WTC11 (cell line): ENCODE data around the gene FRMD5. TPM values are rescaled to one million over a fixed set of nuclear protein-coding genes. Genes with fewer than 3 reads are reported as not detected.

Experiments used
- ATAC-seq: fragments of 200-7000 bp; cut with Tn5 transposase; 2 replicates; pipeline ENCODE4 v1.10.0; 2021; ENCODE audit warnings: mild to moderate bottlenecking, moderate library complexity
- CTCF ChIA-PET: fragments of 300-600 bp; sonication (Branson Sonifier 250); formaldehyde crosslinking; loops from one replicate; lab custom pipeline; 2021; ENCODE audit warnings: antibody characterized with exemption; lab: Charles Lee
- POLR2A ChIA-PET: fragments of 350-600 bp; sonication (Branson Sonifier 250); formaldehyde crosslinking; loops from one replicate; lab custom pipeline; 2021; ENCODE audit warnings: antibody characterized with exemption; lab: Charles Lee
- DNase-seq: peaks from one replicate; pipeline ENCODE4 v3.0.0; 2021; ENCODE audit warnings: low spot score
- H3K27ac Mint-ChIP-seq: 2 replicates; pipeline ENCODE4 v1.8.0; 2021; ENCODE audit warnings: mixed read lengths
- H3K27me3 Mint-ChIP-seq: 2 replicates; pipeline ENCODE4 v1.8.0; 2021; ENCODE audit warnings: low read depth, mild to moderate bottlenecking, moderate library complexity, mixed read lengths
- H3K36me3 Mint-ChIP-seq: 2 replicates; pipeline ENCODE4 v1.8.0; 2021; ENCODE audit warnings: mixed read lengths
- H3K4me1 Mint-ChIP-seq: 2 replicates; pipeline ENCODE4 v1.8.0; 2022; ENCODE audit warnings: mixed read lengths
- H3K4me3 Mint-ChIP-seq: 2 replicates; pipeline ENCODE4 v1.8.0; 2021; ENCODE audit warnings: mild to moderate bottlenecking, moderate library complexity, mixed read lengths
- H3K9me3 Mint-ChIP-seq: 2 replicates; pipeline ENCODE4 v1.8.0; 2021; ENCODE audit warnings: mixed read lengths
- ATF1 ChIP-seq: sonication (generic); formaldehyde crosslinking; IDR thresholded peaks from 2 replicates; pipeline ENCODE4 v1.8.1; 2023; ENCODE audit warnings: mild to moderate bottlenecking, moderate library complexity, missing genetic modification reagents
- CREB1 ChIP-seq: sonication (generic); formaldehyde crosslinking; IDR thresholded peaks from 2 replicates; pipeline ENCODE4 v1.8.0; 2023; ENCODE audit warnings: mild to moderate bottlenecking, missing genetic modification reagents
- FOXP1 ChIP-seq: sonication (generic); formaldehyde crosslinking; IDR thresholded peaks from 2 replicates; pipeline ENCODE4 v1.8.0; 2022; ENCODE audit warnings: missing genetic modification reagents, mild to moderate bottlenecking, moderate library complexity, borderline replicate concordance
- GRHL2 ChIP-seq: fragments of 250-450 bp; sonication (Bioruptor Pico); IDR thresholded peaks from 2 replicates; pipeline ENCODE4 v1.8.0; 2022; ENCODE audit warnings: mild to moderate bottlenecking, moderate library complexity; ENCODE audit not compliant: insufficient replicate concordance, severe bottlenecking
- JUN ChIP-seq: sonication (generic); formaldehyde crosslinking; IDR thresholded peaks from 2 replicates; pipeline ENCODE4 v1.8.0; 2023; ENCODE audit warnings: mild to moderate bottlenecking, missing genetic modification reagents
- SMAD3 ChIP-seq: sonication (generic); formaldehyde crosslinking; IDR thresholded peaks from 2 replicates; pipeline ENCODE4 v1.8.0; 2022; ENCODE audit warnings: missing genetic modification reagents, mild to moderate bottlenecking, borderline replicate concordance
- SMAD4 ChIP-seq: sonication (generic); formaldehyde crosslinking; IDR thresholded peaks from 2 replicates; pipeline ENCODE4 v1.8.0; 2022; ENCODE audit warnings: mild to moderate bottlenecking, missing genetic modification reagents
- SOX15 ChIP-seq: fragments of 250-450 bp; sonication (Bioruptor Pico); IDR thresholded peaks from 2 replicates; pipeline ENCODE4 v1.9.0; 2021; ENCODE audit warnings: mild to moderate bottlenecking
- TEAD4 ChIP-seq: sonication (generic); formaldehyde crosslinking; IDR thresholded peaks from 2 replicates; pipeline ENCODE4 v1.8.0; 2022; ENCODE audit warnings: mild to moderate bottlenecking, missing genetic modification reagents
- ZBTB21 ChIP-seq: sonication (generic); formaldehyde crosslinking; IDR thresholded peaks from 2 replicates; pipeline ENCODE4 v1.8.1; 2023; ENCODE audit warnings: mild to moderate bottlenecking, missing genetic modification reagents, borderline replicate concordance
- ZNF423 ChIP-seq: fragments of 250-450 bp; sonication (Bioruptor Pico); IDR thresholded peaks from 2 replicates; pipeline ENCODE4 v2.1.2; 2022; ENCODE audit warnings: mild to moderate bottlenecking, moderate library complexity
- total RNA-seq: library from RNA; stranded (reverse); gene quantifications from 3 replicates; pipeline ENCODE4 v1.2.3, GENCODE V29; 2021
- TF ChIP-seq, protein P1 (sequence below): fragments of 250-450 bp; sonication (Bioruptor Pico); IDR thresholded peaks from 2 replicates; pipeline ENCODE4 v1.9.0; 2021; ENCODE audit warnings: mild to moderate bottlenecking
- TF ChIP-seq, protein P2 (sequence below): sonication (generic); formaldehyde crosslinking; IDR thresholded peaks from 2 replicates; pipeline ENCODE4 v1.8.1; 2022; ENCODE audit warnings: mild to moderate bottlenecking, missing genetic modification reagents, moderate library complexity, borderline replicate concordance
- TF ChIP-seq, protein P3 (sequence below): fragments of 250-450 bp; sonication (Bioruptor Pico); IDR thresholded peaks from 2 replicates; pipeline ENCODE4 v1.8.0; 2021; ENCODE audit warnings: mild to moderate bottlenecking
- TF ChIP-seq, protein P4 (sequence below): fragments of 200-600 bp; IDR thresholded peaks from 2 replicates; pipeline ENCODE4 v1.8.0; 2022; ENCODE audit warnings: antibody characterized with exemption
- TF ChIP-seq, protein P5 (sequence below): sonication (generic); formaldehyde crosslinking; conservative IDR thresholded peaks from 2 replicates; pipeline ENCODE4 v1.8.1; 2023; ENCODE audit warnings: mild to moderate bottlenecking, low read depth, missing genetic modification reagents, moderate library complexity
- TF ChIP-seq, protein P6 (sequence below): sonication (generic); formaldehyde crosslinking; IDR thresholded peaks from 2 replicates; pipeline ENCODE4 v1.8.0; 2022; ENCODE audit warnings: mild to moderate bottlenecking, missing genetic modification reagents
- TF ChIP-seq, protein P7 (sequence below): sonication (generic); formaldehyde crosslinking; IDR thresholded peaks from 2 replicates; pipeline ENCODE4 v1.8.0; 2023; ENCODE audit warnings: mild to moderate bottlenecking, missing genetic modification reagents

Gene FRMD5
- total RNA-seq, 1 experiment from 2014 or later = 14.1 TPM

DNA sequence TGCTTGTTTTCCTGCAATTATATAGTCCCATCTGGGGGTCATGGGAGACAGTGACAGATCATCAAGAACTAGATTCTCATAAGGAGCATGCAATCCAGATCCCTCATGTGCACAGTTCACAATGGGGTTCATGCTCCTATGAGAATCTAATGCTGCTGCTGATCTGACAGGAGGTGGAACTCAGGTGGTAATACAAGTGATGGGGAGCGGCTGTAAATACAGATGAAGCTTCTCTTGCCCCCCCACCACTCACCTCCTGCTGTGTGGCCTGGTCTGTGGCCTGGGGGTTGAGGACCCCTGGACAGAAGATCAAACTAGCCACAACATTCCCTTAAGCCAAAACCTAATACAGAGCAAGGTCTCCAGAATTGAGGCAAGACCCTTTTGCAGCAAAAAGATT is 207.1 kb downstream of the FRMD5 start:
- H3K27ac Mint-ChIP-seq = no peak overlapping the region
- peaks cover 5% of the 10 kb centered on the region; the same call in 1 of the 2 replicates for H3K9me3 Mint-ChIP-seq
- peaks cover 10% of the 10 kb centered on the region; the same call in 1 of the 2 replicates for H3K36me3 Mint-ChIP-seq
- no peaks in the 10 kb centered on the region for H3K27me3 Mint-ChIP-seq
- TF ChIP-seq JUN (CRISPR knock-in tag) (no peak), SMAD3 (CRISPR knock-in tag) (no peak), ZNF423 (CRISPR knock-in tag) (peak; percentile 40; the same call in 1 of the 2 replicates), ZBTB21 (CRISPR knock-in tag) (no peak), SMAD4 (CRISPR knock-in tag) (no peak)
- TF ChIP-seq, protein P1, sequence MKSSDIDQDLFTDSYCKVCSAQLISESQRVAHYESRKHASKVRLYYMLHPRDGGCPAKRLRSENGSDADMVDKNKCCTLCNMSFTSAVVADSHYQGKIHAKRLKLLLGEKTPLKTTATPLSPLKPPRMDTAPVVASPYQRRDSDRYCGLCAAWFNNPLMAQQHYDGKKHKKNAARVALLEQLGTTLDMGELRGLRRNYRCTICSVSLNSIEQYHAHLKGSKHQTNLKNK (CRISPR knock-in tag) = no peak
- TF ChIP-seq, protein P2, sequence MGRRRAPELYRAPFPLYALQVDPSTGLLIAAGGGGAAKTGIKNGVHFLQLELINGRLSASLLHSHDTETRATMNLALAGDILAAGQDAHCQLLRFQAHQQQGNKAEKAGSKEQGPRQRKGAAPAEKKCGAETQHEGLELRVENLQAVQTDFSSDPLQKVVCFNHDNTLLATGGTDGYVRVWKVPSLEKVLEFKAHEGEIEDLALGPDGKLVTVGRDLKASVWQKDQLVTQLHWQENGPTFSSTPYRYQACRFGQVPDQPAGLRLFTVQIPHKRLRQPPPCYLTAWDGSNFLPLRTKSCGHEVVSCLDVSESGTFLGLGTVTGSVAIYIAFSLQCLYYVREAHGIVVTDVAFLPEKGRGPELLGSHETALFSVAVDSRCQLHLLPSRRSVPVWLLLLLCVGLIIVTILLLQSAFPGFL (CRISPR knock-in tag) = no peak
- TF ChIP-seq, protein P3, sequence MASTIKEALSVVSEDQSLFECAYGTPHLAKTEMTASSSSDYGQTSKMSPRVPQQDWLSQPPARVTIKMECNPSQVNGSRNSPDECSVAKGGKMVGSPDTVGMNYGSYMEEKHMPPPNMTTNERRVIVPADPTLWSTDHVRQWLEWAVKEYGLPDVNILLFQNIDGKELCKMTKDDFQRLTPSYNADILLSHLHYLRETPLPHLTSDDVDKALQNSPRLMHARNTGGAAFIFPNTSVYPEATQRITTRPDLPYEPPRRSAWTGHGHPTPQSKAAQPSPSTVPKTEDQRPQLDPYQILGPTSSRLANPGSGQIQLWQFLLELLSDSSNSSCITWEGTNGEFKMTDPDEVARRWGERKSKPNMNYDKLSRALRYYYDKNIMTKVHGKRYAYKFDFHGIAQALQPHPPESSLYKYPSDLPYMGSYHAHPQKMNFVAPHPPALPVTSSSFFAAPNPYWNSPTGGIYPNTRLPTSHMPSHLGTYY (CRISPR knock-in tag) = no peak
- ChIA-PET CTCF (no interaction called here), POLR2A (no interaction called here)
- H3K4me1 Mint-ChIP-seq = peaks cover 14% of the 10 kb centered on the region
- ATAC-seq (no peak), DNase-seq (no peak)
- H3K4me3 Mint-ChIP-seq = no peak overlapping the region

DNA sequence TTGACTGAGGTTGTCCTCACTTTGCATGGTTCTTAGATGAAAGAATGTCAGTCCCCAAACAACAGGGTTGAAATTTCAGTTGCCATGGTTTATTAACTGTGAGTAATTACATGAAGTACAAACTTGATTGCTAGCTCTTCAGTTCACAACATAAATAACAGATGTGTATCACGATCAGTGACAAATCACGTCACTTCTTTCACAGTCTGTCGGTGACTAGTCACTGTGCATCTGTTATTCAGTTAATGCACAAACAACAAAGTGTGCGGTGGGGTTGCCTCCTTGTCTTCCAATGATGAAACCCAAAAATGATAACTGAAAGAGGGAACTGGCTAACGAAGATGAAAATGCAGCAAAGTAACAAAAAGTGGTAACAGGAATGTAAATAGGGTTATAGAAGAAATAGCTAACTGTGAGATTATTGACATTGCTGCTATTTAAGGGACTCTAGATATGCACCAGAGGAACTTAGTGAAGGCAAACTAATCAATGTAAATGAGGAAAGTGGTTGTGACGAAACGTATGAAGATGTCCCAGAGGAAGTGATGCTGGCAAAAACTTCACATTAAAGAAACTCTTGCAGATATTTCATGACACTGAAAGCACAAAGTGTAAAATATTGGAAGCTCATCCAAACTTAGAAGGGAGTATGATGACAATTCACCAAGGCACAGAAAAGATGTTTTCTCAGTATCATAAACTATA is 208.9 kb downstream of the FRMD5 start:
- Mint-ChIP-seq H3K36me3 (peaks cover 10% of the 10 kb centered on the region; the same call in 1 of the 2 replicates), H3K27me3 (no peaks in the 10 kb centered on the region), H3K9me3 (peaks cover 5% of the 10 kb centered on the region; the same call in 1 of the 2 replicates), H3K27ac (no peak overlapping the region), H3K4me3 (no peak overlapping the region), H3K4me1 (peaks cover 14% of the 10 kb centered on the region)
- ChIA-PET CTCF (interaction anchor here (0.9 kb wide), 1 partner anchor 47 kb away, joined by 3 read pairs; no protein-coding TSS in a partner anchor), POLR2A (no interaction called here)
- TF ChIP-seq, protein P4, sequence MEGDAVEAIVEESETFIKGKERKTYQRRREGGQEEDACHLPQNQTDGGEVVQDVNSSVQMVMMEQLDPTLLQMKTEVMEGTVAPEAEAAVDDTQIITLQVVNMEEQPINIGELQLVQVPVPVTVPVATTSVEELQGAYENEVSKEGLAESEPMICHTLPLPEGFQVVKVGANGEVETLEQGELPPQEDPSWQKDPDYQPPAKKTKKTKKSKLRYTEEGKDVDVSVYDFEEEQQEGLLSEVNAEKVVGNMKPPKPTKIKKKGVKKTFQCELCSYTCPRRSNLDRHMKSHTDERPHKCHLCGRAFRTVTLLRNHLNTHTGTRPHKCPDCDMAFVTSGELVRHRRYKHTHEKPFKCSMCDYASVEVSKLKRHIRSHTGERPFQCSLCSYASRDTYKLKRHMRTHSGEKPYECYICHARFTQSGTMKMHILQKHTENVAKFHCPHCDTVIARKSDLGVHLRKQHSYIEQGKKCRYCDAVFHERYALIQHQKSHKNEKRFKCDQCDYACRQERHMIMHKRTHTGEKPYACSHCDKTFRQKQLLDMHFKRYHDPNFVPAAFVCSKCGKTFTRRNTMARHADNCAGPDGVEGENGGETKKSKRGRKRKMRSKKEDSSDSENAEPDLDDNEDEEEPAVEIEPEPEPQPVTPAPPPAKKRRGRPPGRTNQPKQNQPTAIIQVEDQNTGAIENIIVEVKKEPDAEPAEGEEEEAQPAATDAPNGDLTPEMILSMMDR = no peak
- DNase-seq (no peak), ATAC-seq (no peak)

DNA sequence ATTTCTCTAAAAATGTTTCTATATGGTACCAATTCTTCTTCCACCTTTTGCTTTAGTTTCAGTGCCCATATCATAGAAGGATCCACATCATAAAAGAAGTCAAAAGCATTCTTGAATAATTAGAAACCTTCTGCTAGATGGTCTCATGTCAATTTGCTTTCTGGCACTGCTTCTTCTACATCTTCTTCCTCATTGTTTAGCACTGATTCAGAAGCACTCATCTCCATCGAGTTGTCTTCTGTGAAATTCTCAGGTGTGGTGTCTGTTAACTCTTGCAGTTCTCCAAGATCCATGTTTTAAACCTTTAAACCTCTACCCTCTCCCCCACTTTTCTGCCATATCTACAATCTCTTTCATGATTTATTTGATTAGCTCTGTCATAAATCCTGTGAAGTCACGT is 213.5 kb downstream of the FRMD5 start:
- Mint-ChIP-seq H3K27me3 (no peaks in the 10 kb centered on the region), H3K9me3 (peaks cover 9% of the 10 kb centered on the region), H3K27ac (no peak overlapping the region), H3K36me3 (no peaks in the 10 kb centered on the region), H3K4me1 (peaks cover 22% of the 10 kb centered on the region), H3K4me3 (no peak overlapping the region)
- POLR2A ChIA-PET = no interaction called here
- no peak for ATAC-seq
- DNase-seq = no peak
- CTCF ChIA-PET = no interaction called here
- TF ChIP-seq, protein P5, sequence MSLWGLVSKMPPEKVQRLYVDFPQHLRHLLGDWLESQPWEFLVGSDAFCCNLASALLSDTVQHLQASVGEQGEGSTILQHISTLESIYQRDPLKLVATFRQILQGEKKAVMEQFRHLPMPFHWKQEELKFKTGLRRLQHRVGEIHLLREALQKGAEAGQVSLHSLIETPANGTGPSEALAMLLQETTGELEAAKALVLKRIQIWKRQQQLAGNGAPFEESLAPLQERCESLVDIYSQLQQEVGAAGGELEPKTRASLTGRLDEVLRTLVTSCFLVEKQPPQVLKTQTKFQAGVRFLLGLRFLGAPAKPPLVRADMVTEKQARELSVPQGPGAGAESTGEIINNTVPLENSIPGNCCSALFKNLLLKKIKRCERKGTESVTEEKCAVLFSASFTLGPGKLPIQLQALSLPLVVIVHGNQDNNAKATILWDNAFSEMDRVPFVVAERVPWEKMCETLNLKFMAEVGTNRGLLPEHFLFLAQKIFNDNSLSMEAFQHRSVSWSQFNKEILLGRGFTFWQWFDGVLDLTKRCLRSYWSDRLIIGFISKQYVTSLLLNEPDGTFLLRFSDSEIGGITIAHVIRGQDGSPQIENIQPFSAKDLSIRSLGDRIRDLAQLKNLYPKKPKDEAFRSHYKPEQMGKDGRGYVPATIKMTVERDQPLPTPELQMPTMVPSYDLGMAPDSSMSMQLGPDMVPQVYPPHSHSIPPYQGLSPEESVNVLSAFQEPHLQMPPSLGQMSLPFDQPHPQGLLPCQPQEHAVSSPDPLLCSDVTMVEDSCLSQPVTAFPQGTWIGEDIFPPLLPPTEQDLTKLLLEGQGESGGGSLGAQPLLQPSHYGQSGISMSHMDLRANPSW (CRISPR knock-in tag) = no peak
- TF ChIP-seq, protein P6, sequence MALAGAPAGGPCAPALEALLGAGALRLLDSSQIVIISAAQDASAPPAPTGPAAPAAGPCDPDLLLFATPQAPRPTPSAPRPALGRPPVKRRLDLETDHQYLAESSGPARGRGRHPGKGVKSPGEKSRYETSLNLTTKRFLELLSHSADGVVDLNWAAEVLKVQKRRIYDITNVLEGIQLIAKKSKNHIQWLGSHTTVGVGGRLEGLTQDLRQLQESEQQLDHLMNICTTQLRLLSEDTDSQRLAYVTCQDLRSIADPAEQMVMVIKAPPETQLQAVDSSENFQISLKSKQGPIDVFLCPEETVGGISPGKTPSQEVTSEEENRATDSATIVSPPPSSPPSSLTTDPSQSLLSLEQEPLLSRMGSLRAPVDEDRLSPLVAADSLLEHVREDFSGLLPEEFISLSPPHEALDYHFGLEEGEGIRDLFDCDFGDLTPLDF (CRISPR knock-in tag) = no peak
- no peak for TF ChIP-seq ZBTB21 (CRISPR knock-in tag)
- no peak for TF ChIP-seq SOX15
- no peak for TF ChIP-seq FOXP1 (CRISPR knock-in tag)
- no peak for TF ChIP-seq CREB1 (CRISPR knock-in tag)
- no peak for TF ChIP-seq ATF1 (CRISPR knock-in tag)
- TF ChIP-seq, protein P7, sequence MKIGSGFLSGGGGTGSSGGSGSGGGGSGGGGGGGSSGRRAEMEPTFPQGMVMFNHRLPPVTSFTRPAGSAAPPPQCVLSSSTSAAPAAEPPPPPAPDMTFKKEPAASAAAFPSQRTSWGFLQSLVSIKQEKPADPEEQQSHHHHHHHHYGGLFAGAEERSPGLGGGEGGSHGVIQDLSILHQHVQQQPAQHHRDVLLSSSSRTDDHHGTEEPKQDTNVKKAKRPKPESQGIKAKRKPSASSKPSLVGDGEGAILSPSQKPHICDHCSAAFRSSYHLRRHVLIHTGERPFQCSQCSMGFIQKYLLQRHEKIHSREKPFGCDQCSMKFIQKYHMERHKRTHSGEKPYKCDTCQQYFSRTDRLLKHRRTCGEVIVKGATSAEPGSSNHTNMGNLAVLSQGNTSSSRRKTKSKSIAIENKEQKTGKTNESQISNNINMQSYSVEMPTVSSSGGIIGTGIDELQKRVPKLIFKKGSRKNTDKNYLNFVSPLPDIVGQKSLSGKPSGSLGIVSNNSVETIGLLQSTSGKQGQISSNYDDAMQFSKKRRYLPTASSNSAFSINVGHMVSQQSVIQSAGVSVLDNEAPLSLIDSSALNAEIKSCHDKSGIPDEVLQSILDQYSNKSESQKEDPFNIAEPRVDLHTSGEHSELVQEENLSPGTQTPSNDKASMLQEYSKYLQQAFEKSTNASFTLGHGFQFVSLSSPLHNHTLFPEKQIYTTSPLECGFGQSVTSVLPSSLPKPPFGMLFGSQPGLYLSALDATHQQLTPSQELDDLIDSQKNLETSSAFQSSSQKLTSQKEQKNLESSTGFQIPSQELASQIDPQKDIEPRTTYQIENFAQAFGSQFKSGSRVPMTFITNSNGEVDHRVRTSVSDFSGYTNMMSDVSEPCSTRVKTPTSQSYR (CRISPR knock-in tag) = no peak
- TF ChIP-seq TEAD4 (CRISPR knock-in tag) = no peak
- TF ChIP-seq GRHL2 (CRISPR knock-in tag) = no peak
